Brain microvascular endothelial cell (primary cell): ENCODE results near the gene ABLIM1.

ENCODE experiments used
- DNase-seq: peaks from one replicate; pipeline ENCODE4 v3.0.0-alpha.2; 2020
- H3K27ac ChIP-seq: fragments of 250-450 bp; sonication (Bioruptor Pico); 2 replicates; pipeline ENCODE4 v1.5.1; 2020; ENCODE audit warnings: mild to moderate bottlenecking, moderate library complexity
- H3K27me3 ChIP-seq: fragments of 250-450 bp; sonication (Bioruptor Pico); replicated peaks from 2 replicates; pipeline ENCODE4 v1.5.1; 2020; ENCODE audit warnings: mild to moderate bottlenecking
- H3K36me3 ChIP-seq: fragments of 250-450 bp; sonication (Bioruptor Pico); replicated peaks from 2 replicates; pipeline ENCODE4 v1.5.1; 2020; ENCODE audit warnings: mild to moderate bottlenecking
- H3K4me3 ChIP-seq: 2 replicates; pipeline ENCODE4 v1.5.1; 2011; ENCODE audit warnings: low read depth, mild to moderate bottlenecking, control low read depth, low read length, moderate library complexity
- in situ Hi-C: cut with HindIII; loops from 2 replicates; pipeline ENCODE4 v1.10.0; 2017; ENCODE audit warnings: low sequenced_read_pairs, low pct_ligation_motif_present
- TF ChIP-seq, protein P1 (sequence below): IDR thresholded peaks from 2 replicates; pipeline ENCODE4 v1.5.1; 2011; ENCODE audit warnings: low read depth, mild to moderate bottlenecking, moderate library complexity, low read length, control low read depth, inconsistent platforms; ENCODE audit errors: missing control alignments

The ABLIM1 gene

GRCh38 chr10:114658175-114658574, at the start of gene ABLIM1:
ABLIM1 (minus strand) TSS chr10:114658275; CDS start chr10:114658200, 75 bp downstream.
- in situ Hi-C loops, result no loop called here
- TF ChIP-seq, protein P1, sequence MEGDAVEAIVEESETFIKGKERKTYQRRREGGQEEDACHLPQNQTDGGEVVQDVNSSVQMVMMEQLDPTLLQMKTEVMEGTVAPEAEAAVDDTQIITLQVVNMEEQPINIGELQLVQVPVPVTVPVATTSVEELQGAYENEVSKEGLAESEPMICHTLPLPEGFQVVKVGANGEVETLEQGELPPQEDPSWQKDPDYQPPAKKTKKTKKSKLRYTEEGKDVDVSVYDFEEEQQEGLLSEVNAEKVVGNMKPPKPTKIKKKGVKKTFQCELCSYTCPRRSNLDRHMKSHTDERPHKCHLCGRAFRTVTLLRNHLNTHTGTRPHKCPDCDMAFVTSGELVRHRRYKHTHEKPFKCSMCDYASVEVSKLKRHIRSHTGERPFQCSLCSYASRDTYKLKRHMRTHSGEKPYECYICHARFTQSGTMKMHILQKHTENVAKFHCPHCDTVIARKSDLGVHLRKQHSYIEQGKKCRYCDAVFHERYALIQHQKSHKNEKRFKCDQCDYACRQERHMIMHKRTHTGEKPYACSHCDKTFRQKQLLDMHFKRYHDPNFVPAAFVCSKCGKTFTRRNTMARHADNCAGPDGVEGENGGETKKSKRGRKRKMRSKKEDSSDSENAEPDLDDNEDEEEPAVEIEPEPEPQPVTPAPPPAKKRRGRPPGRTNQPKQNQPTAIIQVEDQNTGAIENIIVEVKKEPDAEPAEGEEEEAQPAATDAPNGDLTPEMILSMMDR, result no peak
- Histone ChIP-seq H3K36me3 (no peaks in the 10 kb centered on the region), H3K27me3 (no peaks in the 10 kb centered on the region), H3K27ac (no peak within 1 kb of the TSS), H3K4me3 (no peak within 1 kb of the TSS)
- no peak for DNase-seq

GRCh38 chr10:114706458-114707055, 48.5 kb upstream of the ABLIM1 start:
- in situ Hi-C loops, result no loop called here
- Histone ChIP-seq H3K27me3 (no peaks in the 10 kb centered on the region), H3K4me3 (no peak overlapping the region), H3K27ac (no peak overlapping the region), H3K36me3 (no peaks in the 10 kb centered on the region)
- no peak for DNase-seq
- TF ChIP-seq, protein P1, result no peak

DNA sequence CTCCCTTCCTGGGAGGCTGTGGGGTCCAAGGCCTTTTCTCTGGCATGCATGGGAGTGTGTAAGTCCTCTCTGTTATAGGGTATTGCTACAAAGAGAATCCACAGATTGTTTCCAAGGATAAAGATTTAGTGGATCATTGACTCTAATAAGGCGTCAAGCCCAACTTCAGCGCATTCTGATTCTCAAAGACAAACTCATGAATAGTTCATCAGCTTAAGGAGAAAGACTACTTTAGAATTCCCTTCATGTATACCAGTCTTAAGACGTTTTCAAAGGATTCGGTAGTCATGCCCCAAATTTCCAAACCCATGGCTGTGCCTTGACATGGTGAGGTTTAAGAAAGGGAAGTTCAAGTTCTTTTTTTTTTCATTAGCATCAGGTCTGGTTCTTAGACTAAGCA, 46.6 kb upstream of the ABLIM1 start:
- in situ Hi-C loops, result no loop called here
- Histone ChIP-seq H3K4me3 (no peak overlapping the region), H3K27ac (no peak overlapping the region), H3K27me3 (no peaks in the 10 kb centered on the region), H3K36me3 (no peaks in the 10 kb centered on the region)
- DNase-seq, result no peak
- TF ChIP-seq, protein P1, result no peak

DNA sequence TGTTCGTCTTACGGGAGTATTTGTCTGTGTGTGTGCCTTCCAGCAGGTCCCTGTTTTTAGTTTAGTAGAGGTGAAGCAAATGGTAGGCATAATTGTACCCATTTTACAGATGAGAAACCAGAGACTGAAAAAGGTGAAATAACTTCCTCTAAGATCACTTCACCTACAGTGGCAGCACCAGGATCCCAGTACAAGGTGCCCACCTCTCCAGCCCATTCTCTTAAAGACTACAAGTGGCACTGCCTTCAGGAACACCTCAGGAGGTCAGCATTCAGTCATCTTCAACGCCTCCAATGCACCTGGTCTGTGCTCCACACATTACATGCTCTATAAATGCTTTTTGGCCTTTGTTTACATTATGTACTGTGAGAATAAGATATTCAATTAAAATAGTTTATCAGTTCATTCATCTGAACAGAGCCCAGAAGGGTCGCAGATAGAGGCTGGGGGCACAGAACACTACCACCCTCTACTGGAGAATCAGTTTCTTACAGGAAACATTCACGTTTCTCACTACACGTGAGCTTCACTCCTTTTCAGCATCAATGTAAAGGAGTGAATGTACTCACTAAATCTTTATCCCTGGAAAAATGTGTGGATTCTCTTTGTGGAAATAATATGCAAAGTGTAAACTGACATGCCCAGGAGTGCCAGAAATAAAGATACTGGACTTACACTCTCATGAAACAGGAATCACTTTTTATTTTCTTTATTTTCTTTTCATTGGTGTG, 45.5 kb upstream of the ABLIM1 start:
- DNase-seq, result no peak
- Histone ChIP-seq H3K36me3 (no peaks in the 10 kb centered on the region), H3K27me3 (no peaks in the 10 kb centered on the region), H3K4me3 (no peak overlapping the region), H3K27ac (no peak overlapping the region)
- in situ Hi-C loops, result no loop called here
- TF ChIP-seq, protein P1, result peak; percentile 77

DNA sequence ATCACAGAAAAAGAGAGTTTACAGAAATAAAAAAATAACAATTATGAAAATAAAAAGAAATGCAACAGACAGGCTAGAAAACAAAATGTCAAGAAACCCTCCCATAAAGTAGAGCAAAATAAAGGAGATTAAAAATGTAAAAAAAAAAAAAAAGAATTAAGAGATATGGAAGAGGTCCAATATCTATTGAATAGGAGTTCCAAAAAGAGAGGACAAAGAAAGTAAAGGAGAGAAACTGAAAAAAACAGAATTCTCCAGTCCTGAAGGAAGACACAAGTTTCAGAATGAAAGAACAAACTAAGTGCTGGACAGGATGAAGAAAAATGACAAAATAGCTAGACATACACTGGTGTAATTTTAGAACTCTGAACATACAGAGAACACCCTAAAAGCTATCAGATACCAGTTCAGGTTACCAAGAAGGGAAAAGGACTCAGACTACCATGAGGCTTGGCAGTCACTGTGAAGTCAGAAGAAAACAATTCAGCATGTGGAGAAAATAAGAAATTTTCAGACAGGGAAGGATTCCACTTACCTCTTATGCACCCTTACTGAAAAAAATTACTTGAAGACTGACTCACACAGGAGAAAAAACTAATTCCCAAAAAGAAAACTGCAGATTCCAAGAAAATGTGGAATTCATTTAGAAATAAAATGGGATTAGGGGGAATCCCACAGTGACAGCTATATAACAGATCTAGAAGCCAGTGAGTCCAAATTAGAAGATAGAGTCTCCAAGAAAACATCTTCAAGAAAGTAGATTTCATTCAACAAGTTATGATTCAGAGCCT, 40.4 kb upstream of the ABLIM1 start:
- Histone ChIP-seq H3K27ac (no peak overlapping the region), H3K27me3 (no peaks in the 10 kb centered on the region), H3K36me3 (no peaks in the 10 kb centered on the region), H3K4me3 (no peak overlapping the region)
- in situ Hi-C loops, result loop anchor here (5.0 to 25.0 kb wide), 4 partner anchors 89 to 386 kb away; no protein-coding TSS in a partner anchor
- DNase-seq, result no peak
- TF ChIP-seq, protein P1, result no peak
